ENCODE data around the gene DIAPH2. TPM values are rescaled to one million over a fixed set of nuclear protein-coding genes. Genes with fewer than 3 reads are reported as not detected.

Gene DIAPH2
- total and polyA plus RNA-seq, 2 experiments from 2014 or later: 7.5 to 8.1 TPM

GRCh38 chrX:97461763-97462162 is 777.1 kb downstream of the DIAPH2 start:
- Histone ChIP-seq H3K4me1 (ENCODE audit: insufficient read depth) (no peaks in the 10 kb centered on the region), H3K9me2 (ENCODE audit: insufficient read depth) (no peaks in the 10 kb centered on the region), H3K4me2 (ENCODE audit: unreplicated experiment) (no peak overlapping the region), H3K79me2 (ENCODE audit: insufficient read depth) (no peaks in the 10 kb centered on the region), H3F3A (ENCODE audit: insufficient read depth) (no peaks in the 10 kb centered on the region), H3K36me3 (ENCODE audit: low read depth) (no peaks in the 10 kb centered on the region), H3K27ac (no peak overlapping the region), H4K20me1 (ENCODE audit: insufficient read depth) (no peaks in the 10 kb centered on the region), H2AFZ (no peak overlapping the region), H3K4me3 (no peak overlapping the region), H3K9ac (no peak overlapping the region), H3K27me3 (replicated peaks; ENCODE audit: insufficient read depth) (no peaks in the 10 kb centered on the region), H3K9me3 (ENCODE audit: low read depth) (no peaks in the 10 kb centered on the region)
- in situ Hi-C loops (cut with MboI): no loop called here
- no peak for TF ChIP-seq EZH2phosphoT487 (IDR thresholded peaks at IDR 0.05; ENCODE audit: insufficient read depth, low read depth)
- no peak for TF ChIP-seq EZH2 (IDR thresholded peaks at IDR 0.05; ENCODE audit: insufficient read depth, poor library complexity, severe bottlenecking)
- WGBS, 2 experiments (ENCODE audit: low coverage in 1 of 2, low lambda C conversion rate in 2 of 2, missing lambda C conversion rate in 2 of 2): 91 to 92% methylated on average over 1 of the region's 1 CpG
- DNase-seq: no peak

GRCh38 chrX:97471071-97471470 is 786.4 kb downstream of the DIAPH2 start:
- Histone ChIP-seq H2AFZ (no peak overlapping the region), H3K4me2 (ENCODE audit: unreplicated experiment) (no peak overlapping the region), H3F3A (ENCODE audit: insufficient read depth) (no peaks in the 10 kb centered on the region), H3K4me1 (ENCODE audit: insufficient read depth) (peaks cover 5% of the 10 kb centered on the region; the same call in 1 of the 2 replicates), H3K4me3 (no peak overlapping the region), H3K36me3 (ENCODE audit: low read depth) (no peaks in the 10 kb centered on the region), H3K79me2 (ENCODE audit: insufficient read depth) (no peaks in the 10 kb centered on the region), H3K9me3 (ENCODE audit: low read depth) (no peaks in the 10 kb centered on the region), H3K27me3 (replicated peaks; ENCODE audit: insufficient read depth) (no peaks in the 10 kb centered on the region), H3K9me2 (ENCODE audit: insufficient read depth) (no peaks in the 10 kb centered on the region), H4K20me1 (ENCODE audit: insufficient read depth) (no peaks in the 10 kb centered on the region), H3K27ac (no peak overlapping the region), H3K9ac (no peak overlapping the region)
- TF ChIP-seq EZH2phosphoT487 (IDR thresholded peaks at IDR 0.05; ENCODE audit: insufficient read depth, low read depth): no peak
- TF ChIP-seq EZH2 (IDR thresholded peaks at IDR 0.05; ENCODE audit: insufficient read depth, poor library complexity, severe bottlenecking): no peak
- in situ Hi-C loops (cut with MboI): no loop called here
- no peak for DNase-seq
- WGBS, 2 experiments (ENCODE audit: low coverage in 1 of 2, low lambda C conversion rate in 2 of 2, missing lambda C conversion rate in 2 of 2): 99 to 100% methylated on average over 2 to 6 of the region's 6 CpGs

GRCh38 chrX:97474933-97475332 is 790.3 kb downstream of the DIAPH2 start:
- Histone ChIP-seq H3K9ac (no peak overlapping the region), H3F3A (ENCODE audit: insufficient read depth) (no peaks in the 10 kb centered on the region), H3K36me3 (ENCODE audit: low read depth) (no peaks in the 10 kb centered on the region), H3K79me2 (ENCODE audit: insufficient read depth) (no peaks in the 10 kb centered on the region), H3K4me2 (ENCODE audit: unreplicated experiment) (no peak overlapping the region), H3K4me3 (no peak overlapping the region), H3K4me1 (ENCODE audit: insufficient read depth) (no peaks in the 10 kb centered on the region), H3K27ac (no peak overlapping the region), H2AFZ (no peak overlapping the region), H4K20me1 (ENCODE audit: insufficient read depth) (no peaks in the 10 kb centered on the region), H3K9me3 (ENCODE audit: low read depth) (no peaks in the 10 kb centered on the region), H3K27me3 (replicated peaks; ENCODE audit: insufficient read depth) (no peaks in the 10 kb centered on the region), H3K9me2 (ENCODE audit: insufficient read depth) (no peaks in the 10 kb centered on the region)
- WGBS, 2 experiments (ENCODE audit: low coverage in 1 of 2, low lambda C conversion rate in 2 of 2, missing lambda C conversion rate in 2 of 2): 96 to 100% methylated on average over 3 of the region's 3 CpGs
- TF ChIP-seq EZH2 (IDR thresholded peaks at IDR 0.05; ENCODE audit: insufficient read depth, poor library complexity, severe bottlenecking): no peak
- no peak for TF ChIP-seq EZH2phosphoT487 (IDR thresholded peaks at IDR 0.05; ENCODE audit: insufficient read depth, low read depth)
- no peak for DNase-seq
- in situ Hi-C loops (cut with MboI): no loop called here

GRCh38 chrX:97479106-97479890 is 794.7 kb downstream of the DIAPH2 start:
- no peak for TF ChIP-seq EZH2phosphoT487 (IDR thresholded peaks at IDR 0.05; ENCODE audit: insufficient read depth, low read depth)
- TF ChIP-seq EZH2 (IDR thresholded peaks at IDR 0.05; ENCODE audit: insufficient read depth, poor library complexity, severe bottlenecking): no peak
- in situ Hi-C loops (cut with MboI): no loop called here
- H3K9me3 ChIP-seq (ENCODE audit: low read depth): no peaks in the 10 kb centered on the region
- no peaks in the 10 kb centered on the region for H3K9me2 ChIP-seq (ENCODE audit: insufficient read depth)
- no peak overlapping the region for H3K9ac ChIP-seq
- no peaks in the 10 kb centered on the region for H3K79me2 ChIP-seq (ENCODE audit: insufficient read depth)
- no peak overlapping the region for H3K4me2 ChIP-seq (ENCODE audit: unreplicated experiment)
- no peaks in the 10 kb centered on the region for H3K4me1 ChIP-seq (ENCODE audit: insufficient read depth)
- no peaks in the 10 kb centered on the region for H3K27me3 ChIP-seq (replicated peaks; ENCODE audit: insufficient read depth)
- H3K4me3 ChIP-seq: no peak overlapping the region
- WGBS, 2 experiments (ENCODE audit: low coverage in 1 of 2, low lambda C conversion rate in 2 of 2, missing lambda C conversion rate in 2 of 2): 95 to 98% methylated on average over 3 of the region's 3 CpGs
- DNase-seq: no peak
- H4K20me1 ChIP-seq (ENCODE audit: insufficient read depth): no peaks in the 10 kb centered on the region
- H2AFZ ChIP-seq: no peak overlapping the region
- no peak overlapping the region for H3K27ac ChIP-seq
- no peaks in the 10 kb centered on the region for H3K36me3 ChIP-seq (ENCODE audit: low read depth)
- H3F3A ChIP-seq (ENCODE audit: insufficient read depth): no peaks in the 10 kb centered on the region

Measured in GM23248 (cell line).